NCI-H128 (cell line): Measurements from ENCODE around the gene TMEM82.
"Not testable (repeated sequence)": the region's sequence is repeated elsewhere in the genome, so short reads cannot be mapped to it uniquely, and the experiment has no call there.

Experiments used
- DNase-seq: peaks from one replicate; lab custom pipeline; 2025; ENCODE audit not compliant: unreplicated experiment; lab: John Stamatoyannopoulos, UW

TMEM82 gene

DNA sequence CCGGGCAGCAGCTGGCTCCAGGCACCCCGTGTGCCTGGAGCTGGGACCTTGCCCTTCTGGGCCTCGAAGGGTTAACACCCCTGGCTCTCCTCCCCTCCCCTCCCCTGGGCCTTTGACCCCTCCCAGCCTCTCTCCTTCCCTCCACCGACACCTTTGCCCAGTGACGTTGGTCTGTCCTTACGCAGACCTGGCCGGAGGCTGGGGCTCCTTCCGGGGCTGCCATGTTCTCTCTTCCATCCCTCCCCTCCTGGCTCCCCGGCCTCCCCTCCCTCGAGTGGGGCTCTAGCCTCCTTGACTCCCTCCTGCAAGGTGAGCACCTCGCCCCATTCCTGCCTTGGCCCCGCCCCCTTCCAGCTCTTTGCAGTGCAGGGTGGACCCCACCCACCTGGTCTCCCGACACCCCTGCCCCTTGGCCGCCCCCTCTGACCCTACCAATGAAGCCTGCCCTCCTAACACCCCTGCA lies at the start of gene TMEM82:
TSS of gene TMEM82 (plus strand) at position 161 of the 463 bp plus-strand sequence. CDS start at position 222, 61 bp downstream.
- DNase-seq, result no peak

DNA sequence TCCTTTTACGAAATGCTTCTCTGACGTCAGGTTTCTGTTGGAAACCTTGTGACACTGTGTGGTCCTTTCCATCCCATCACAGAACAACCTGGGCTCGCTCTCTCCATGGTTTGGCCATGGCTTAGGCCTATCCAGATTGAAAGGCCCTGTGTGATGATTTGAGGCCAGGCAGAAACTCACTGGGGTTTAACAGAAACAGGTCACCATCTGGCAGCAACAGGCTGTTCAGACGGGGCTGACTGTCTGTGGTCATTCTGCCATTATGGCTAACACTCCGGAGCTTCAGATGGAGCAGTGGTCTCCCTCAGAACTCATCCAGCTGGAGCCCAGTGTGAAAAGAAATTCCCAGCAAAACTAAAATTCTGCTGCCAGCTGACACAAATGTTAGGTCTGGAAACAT lies 48.9 kb upstream of the TMEM82 start:
- no peak for DNase-seq

DNA sequence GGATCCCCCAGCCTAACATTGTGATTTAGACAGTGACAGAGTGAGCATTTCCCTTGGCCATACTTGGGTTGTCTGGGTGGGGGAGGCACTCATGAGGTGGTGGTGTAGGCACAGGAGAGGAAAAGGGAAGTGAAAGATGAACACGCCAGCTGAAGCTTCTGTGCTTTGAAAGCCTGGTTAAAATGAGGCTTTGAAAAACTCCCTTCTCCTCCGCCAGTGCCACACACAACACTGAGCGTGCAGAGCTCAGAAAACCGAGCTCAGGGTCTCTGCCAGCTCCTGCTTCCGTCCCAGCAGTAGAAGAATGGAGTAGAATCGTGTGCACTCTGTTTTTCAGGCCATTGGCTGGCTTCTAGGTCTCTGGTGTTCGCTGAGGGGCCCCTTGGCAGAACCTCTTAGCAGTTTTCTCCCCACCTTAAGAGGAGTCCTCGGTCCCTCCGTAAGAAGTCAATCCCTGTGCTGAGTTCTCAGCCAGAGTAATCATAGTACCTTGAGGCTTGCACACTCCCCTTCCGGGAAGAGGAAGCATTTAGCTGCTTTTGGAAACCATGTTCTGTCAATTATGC lies 45.3 kb upstream of the TMEM82 start:
- DNase-seq, result no peak

DNA sequence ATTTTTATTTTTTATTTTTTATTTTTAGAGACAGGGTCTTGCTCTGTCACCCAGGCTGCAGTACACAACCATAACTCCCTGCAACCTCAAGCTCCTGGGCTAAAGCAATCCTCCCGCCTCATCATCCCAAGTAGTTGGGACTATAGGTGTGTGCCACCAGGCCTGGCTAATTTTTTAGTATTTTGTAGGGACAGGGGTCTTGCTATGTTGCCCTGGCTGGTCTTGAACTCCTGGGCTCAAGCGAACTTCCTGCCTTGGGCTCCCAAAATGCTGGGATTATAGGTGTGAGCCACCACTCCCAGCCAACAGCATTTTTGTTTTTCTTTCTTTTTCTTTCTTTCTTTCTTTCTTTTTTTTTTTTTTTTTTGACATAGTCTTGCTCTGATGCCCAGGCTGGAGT lies 44.1 kb upstream of the TMEM82 start:
- no peak for DNase-seq

DNA sequence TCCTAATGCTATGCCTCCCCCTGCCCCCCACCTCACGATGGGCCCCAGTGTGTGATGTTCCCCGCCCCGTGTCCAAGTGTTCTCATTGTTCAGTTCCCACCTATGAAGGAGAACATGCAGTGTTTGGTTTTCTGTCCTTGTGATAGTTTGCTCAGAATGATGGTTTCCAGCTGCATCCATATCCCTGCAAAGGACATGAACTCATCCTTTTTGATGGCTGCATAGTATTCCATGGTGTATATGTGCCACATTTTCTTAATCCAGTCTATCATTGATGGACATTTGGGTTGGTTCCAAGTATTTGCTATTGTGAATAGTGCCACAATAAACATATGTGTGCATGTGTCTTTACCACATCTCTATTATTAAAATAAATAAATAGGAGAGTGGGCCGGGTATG lies 43.0 kb upstream of the TMEM82 start:
- not testable (repeated sequence) for DNase-seq

DNA sequence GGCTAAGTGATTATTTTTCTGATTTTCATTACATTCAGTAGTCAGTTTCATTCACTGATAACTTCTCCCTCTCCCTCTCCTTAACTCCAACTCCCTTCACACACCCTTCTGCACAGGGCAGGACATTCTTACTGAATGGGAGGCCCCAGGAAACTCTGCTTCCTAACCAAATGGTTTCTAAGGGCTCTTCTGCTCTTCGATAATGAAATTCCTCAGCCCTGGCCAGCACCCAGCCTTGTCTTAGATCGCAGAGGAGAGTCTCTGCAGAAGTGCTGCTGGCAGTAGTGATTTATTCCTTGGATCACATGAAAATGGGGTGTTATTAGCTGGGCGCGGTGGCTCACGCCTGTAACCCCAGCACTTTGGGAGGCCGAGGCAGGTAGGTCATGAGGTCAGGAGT lies 41.8 kb upstream of the TMEM82 start:
- DNase-seq, result no peak

DNA sequence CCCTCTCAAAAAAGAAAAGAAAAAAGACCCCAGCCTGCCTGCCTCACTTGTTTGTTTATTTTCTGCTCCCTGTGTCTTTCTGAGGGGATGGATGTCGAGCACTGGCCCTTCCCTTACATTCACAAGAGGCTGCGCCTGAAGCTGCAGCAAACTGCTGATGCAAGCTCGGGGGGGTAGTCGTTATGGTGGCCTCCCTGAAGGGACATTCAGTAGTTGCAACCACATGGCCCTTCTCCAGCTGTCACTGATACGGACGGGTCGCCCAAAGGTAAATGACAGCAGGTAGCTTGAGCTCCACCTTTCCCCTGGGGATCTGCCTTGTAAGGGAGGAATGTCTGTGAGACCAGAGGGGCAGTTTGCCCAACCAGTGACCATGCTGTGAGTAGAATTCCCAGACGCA lies 40.5 kb upstream of the TMEM82 start:
- DNase-seq, result no peak

DNA sequence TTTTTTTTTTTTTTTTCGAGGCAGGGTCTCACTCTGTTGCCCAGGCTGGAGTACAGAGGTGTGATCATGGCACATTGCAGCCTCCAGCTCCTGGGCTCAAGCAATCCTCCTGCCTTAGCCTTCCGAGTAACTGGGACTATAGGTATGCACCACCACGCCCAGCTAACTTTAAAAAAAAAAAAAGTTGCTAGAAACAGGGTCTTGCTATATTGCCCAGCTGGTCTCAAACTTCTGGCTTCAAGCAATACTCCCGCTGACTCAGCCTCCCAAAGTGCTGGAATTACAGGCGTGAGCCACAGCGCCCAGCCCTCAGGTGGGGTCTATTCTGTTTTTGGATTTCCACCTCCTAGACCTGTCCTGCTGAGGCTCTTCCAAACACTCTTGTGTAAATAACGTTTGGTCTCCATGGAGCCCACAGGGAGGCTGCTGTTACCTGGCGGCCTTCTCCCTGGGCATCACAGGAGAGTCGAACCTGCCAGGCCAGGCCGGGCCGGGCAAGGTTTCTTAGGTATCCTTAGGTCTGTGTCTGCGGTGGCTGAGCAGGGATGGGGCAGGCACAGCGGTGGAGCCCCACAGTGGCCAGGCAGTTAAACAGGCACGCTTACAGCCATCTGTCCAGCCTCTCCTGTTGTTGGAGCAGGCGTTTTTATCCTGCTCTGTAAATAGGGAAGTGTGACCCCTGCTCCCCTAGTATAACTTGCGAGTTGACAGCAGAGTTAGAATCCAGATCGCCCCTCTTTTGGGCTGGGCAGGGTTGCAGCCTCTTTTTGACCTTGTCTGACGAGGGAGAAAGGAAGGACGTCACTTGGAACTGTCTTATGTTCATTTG lies 39.4 kb upstream of the TMEM82 start:
- DNase-seq, result no peak

DNA sequence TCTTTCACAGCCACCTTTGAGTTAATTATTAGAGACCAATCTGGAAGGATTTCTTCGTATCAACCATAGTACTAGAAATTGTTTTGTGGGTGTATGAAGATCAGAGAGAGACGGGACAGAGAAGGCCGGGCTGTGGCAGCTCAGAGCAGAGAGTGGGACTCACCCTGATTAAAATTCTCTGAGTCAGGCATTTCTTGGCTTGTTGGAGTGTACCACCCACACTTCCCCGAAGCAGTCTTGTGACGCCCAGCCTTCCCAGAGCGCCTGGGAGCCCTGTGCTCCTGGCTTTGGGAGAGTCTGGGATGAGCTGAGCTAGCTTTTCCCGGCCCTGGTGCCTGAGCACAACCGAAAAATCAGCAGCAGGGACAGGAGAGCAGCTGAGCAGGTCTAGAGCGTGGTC lies 38.7 kb upstream of the TMEM82 start:
- DNase-seq, result no peak

DNA sequence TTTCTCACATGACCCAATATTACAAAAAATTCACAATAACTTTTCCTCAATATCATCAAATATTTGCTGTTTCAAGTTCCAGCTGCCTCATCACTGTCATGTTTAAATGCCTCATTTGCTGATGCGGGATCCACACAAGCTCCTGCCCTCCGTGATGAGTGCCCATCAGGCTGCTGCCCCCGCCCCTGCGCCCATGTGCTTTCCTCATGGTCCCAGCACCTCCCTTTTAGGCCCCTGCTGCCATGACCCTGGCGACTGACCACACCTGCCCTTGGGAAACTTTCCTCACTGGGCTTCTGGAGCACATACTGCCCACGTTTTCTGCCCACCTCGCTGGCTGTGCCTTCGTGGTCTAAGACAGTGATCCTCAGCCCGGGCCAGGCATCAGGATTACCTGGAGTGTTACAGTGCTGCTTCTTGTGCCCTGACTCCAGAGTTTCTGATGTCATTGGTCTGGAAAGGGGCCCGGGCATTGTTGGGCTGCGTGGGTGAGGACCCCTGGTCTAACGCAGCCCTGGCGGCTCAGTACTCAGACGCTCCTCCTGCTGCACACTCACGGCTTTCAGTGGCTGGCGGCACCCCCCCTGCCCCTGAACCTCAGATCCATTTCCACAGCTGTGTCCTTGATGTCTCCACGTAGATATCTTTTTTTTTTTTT lies 37.6 kb upstream of the TMEM82 start:
- no peak for DNase-seq

DNA sequence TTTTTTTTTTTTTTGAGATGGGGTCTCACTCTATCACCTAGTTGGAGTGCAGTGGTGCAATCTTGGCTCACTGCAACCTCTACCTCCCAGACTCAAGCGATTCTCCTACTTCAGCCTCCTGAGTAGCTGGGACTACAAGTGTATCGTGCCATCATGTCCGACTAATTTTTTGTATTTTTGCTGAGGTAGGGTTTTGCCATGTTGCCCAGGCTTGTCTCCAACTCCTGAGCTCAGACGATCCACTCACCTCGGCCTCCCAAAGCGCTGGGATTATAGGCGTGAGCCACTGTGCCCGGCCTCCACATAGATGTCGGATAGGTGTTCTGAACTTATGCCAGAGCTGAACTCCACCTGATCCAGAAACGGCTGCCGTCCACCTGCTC lies 37.1 kb upstream of the TMEM82 start:
- DNase-seq, result no peak

DNA sequence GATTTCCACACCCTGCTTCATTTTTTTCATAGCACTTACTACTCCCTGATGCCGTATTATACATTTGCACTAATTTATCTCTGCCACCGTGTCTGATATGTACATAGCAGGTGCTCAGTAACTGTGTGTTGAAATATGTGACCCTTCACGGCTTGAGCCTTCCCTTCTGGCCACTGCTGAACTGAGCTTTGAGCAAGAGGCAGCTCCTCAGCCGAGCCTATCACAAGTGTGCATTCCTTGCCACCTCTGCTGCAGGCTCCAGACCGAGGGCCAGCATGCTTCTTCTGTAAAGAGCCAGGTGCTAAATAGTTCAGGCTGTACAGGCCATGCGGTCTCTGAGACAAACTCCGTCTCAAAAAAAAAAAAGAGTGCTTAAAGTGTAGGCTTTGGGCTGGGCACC lies 35.5 kb upstream of the TMEM82 start:
- no peak for DNase-seq

DNA sequence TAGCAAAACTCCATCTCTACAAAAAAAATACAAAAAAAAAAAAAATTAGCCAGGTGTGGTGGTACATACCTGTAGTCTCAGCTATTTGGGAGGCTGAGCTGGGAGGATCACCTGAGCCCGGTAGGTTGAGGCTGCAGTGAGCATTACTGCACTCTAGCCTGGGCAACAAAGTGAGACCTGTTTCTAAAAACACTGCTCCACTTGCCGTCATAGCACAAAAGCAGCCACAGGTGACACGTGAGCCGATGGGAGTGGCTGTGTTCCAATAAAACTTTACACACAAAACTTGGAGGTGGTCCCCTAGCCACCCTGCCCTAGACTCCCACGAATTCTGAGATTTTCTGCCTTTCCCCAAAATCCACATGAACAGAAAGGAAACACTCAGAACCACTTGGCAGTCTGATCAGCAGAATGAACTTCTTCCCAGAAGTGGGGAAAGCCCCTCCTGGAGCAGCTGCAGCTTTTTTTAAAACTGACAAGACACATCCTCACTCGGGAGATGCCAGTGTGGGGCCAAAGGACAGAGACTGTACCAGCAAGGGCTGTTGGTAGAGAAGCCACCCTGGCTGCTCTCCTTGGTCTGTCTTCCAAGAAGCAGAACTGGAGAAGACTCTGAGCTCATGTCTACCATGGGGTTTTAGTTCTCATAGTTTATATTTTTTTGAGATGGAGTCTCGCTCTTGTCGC lies 34.9 kb upstream of the TMEM82 start:
- no peak for DNase-seq

DNA sequence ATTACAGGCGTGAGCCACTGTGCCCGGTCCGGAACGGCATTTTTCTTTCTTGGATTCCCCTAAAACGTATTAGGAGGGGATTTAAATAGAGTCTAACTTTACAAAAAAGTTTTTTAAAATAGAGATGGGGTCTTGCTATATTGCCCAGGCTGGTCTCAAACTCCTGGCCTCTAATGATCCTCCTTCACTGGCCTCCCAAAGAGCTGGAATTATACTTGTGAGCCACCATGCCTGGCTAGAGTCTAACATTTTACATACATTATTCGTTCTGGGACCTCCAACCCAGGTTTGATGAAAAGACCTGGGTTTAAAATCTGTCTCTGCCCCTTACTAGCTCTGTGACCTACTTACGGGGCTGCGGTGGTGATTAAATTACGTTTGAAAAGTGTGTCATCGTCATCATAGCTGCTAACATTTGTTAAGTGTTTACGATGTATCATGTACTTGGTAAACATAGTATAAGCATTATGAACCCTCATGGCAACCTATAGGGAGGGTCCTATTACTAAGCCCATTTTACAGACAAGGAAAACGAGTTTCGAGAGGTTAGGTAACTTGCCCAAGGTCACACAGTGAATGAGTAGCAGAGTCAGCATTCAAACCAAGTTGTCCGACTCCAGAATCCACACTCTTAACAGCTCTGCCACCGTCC lies 33.7 kb upstream of the TMEM82 start:
- no peak for DNase-seq

DNA sequence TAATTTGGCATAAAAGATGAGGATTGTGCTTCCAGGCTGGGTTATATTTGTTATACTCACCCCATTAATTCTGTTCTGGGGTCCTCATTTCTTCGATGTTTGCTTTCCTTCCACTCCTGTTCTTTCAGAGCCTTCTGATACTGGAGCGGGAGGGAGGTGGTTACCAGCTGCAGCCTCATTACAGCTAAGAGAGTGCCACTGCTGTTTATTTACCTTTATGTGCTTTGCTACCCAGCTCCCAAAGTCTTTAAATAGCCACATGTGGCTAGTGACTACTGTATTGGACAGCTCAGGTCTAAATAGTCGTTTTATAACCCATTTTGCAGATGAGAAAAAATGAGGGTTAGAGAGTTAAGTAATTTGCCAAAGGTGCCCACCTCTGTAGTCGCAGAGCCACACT lies 33.1 kb upstream of the TMEM82 start:
- no peak for DNase-seq

DNA sequence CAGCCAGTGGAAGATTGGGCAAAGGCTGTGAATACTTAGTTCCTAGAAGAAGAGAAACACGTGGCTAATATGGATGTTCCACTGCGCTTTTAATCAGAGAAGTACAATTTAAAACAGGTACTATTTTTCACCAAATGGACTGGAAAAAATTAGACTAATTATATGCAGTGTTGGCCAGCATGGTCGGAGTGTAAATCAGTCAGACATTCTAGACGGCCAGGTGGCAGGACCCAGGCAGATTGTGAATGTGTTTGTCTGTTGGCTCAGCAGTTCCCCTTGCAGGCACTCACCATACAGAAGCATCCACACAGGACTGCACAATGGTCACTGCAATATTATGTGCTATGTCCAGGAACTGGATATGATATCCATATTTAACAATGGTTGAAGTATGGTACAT lies 30.1 kb upstream of the TMEM82 start:
- DNase-seq, result no peak

DNA sequence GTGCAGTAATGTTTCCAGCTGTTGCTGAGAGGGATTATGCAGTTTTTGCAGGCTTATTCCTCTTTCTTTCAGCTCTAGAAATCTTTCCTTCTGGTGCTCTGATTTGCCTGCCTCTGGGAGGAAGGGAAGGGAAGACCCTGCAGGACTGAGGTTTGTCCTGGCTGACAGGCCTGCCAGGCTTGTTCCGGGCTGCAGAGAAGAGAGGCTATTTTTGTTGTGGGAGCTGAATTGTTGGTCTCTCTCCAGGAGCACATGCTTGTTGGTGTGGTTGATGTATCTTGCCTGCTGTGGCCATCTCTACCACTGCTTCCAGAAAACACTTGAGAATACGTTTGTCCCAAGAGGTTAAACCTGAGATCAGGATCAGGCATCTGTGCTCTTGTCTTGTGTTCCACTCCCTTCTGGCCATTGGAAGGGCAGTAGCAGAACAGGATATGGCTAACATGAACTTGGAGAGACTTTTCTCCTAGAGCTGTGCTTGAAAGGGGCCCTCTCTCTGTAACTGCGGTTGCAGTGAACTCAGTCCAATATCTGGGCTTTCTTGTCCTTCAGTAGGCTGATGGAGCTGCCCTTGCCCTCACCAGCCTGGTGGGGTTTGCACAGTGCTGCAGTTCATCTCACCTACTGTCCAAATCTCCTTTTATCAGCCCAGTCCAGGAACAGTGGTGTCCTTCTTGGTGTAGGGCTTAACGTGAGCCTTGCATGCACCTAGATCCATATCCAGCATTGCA lies 27.7 kb upstream of the TMEM82 start:
- no peak for DNase-seq

DNA sequence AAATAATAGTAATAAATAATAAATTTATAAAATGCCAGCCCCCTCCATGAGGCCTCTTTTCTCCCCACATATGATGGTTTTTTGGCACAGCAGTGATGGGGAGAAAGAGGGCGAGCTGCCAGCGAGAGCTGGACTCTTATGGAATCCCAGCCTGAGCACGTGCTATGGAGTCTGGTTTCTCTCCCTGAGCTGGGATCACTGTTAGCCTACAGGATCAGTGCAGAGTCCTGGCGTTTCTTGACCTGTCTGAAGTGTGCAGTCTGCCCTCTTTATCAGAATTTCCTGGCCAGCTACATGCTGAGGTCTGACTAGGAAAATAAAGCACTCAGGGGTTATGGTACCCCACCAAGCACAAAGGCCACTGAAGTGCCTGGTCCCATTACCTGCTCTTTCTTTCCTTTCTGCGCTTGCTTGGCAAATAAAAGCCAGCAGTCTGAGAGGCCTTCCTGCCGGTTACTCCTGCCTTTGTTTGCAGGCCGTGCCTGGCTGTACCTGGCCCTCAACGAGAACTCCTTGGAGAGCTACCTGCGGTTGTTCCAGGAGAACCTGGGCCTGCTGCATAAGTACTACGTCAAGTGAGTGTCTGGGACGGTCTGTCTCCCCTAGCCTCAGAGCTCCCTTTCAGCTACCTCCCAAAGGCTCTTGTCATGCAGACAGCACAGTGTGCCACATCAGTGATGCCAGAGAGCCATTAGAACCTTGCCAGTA lies 24.7 kb upstream of the TMEM82 start:
- peak; percentile 52 for DNase-seq

DNA sequence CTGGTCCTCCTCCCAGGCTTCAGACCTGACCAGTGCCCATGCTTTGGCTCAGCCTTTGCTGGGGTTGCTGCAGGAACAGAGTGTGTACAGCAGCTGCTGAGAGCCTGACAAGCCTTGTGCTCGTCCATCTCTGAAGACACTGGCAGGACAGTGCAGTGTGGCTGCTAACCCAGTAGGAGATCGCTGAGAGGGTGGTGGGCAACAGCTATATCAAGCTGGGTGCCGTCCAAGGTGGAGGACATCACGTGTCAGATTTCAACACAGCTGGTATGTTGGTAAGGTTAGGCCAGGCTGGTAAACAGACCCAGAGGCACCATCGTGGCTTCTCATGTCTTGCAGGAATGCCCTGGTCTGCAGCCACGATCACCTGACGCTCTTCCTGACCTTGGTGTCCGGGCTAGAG lies 24.1 kb upstream of the TMEM82 start:
- no peak for DNase-seq
